GM19025 (cell line): Measurements from ENCODE around the gene AATF.
"Not testable (repeated sequence)": the region's sequence is repeated elsewhere in the genome, so short reads cannot be mapped to it uniquely, and the experiment has no call there.

Experiments used
- ATAC-seq: cut with Tn5 transposase; IDR thresholded peaks from one replicate; pipeline ENCODE4 v1.9.1; 2021; ENCODE audit warnings: mild to moderate bottlenecking, low read depth, moderate library complexity; ENCODE audit not compliant: unreplicated experiment

Gene AATF

DNA sequence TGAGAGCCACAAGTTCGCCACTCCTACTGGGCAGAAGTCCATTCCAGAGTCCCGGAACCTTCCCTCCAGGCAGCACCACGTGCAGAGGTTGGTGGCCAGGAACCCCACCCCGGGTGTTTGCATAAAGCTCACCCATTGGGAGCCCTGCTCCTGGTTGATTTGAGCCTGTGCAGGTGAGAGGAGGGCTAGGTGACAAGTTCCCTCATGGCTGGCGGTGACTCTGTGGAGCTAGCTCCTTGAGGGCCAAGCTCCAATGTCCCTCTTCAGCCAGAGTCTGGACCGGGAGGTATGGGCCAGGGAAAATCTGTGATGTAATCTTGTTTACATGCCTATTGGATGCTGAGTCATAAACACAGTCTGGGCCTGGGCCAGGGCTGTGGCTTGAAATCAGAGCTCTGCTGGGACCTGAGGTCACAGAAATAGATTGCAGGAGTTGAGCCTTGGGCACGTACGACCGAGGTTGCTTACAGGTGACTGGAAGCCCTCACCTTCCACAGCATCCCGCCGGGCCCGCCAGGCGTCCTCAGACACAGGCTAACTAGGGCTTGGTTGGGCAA is 118.9 kb downstream of the AATF start:
- no peak for ATAC-seq

- ATAC-seq: no peak
Observed at GRCh38 chr17:37068266-37068665, 119.5 kb downstream of the AATF start.

- ATAC-seq: no peak
Observed at GRCh38 chr17:37069087-37069486, 120.3 kb downstream of the AATF start.

DNA sequence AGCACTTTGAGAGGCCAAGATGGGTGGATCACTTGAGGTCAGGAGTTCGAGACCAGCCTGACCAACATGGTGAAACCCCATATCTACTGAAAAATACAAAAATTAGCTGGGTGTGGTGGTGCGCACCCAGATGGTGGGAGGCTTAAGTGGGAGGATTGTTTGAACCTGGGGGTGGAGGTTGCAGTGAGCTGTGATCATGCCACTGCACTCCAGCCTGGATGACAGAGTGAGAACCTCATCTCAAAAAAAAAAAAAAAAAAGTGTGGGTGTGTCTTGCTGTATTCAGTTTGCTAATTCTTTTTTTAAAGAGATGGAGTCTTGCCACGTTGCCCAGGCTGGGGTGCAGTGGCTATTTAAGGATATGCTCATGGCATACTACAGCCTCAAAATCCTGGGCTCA is 124.7 kb downstream of the AATF start:
- ATAC-seq: not testable (repeated sequence)

GRCh38 chr17:37079065-37079708 is 130.4 kb downstream of the AATF start:
- no peak for ATAC-seq

GRCh38 chr17:37079735-37080134 is 131.0 kb downstream of the AATF start:
- ATAC-seq: no peak

- no peak for ATAC-seq
Observed at GRCh38 chr17:37081287-37081686, 132.5 kb downstream of the AATF start.

GRCh38 chr17:37082311-37082860 is 133.6 kb downstream of the AATF start:
- ATAC-seq: no peak

GRCh38 chr17:37082985-37083384 is 134.2 kb downstream of the AATF start:
- no peak for ATAC-seq

- no peak for ATAC-seq
Observed at GRCh38 chr17:37083456-37083855, 134.7 kb downstream of the AATF start.

DNA sequence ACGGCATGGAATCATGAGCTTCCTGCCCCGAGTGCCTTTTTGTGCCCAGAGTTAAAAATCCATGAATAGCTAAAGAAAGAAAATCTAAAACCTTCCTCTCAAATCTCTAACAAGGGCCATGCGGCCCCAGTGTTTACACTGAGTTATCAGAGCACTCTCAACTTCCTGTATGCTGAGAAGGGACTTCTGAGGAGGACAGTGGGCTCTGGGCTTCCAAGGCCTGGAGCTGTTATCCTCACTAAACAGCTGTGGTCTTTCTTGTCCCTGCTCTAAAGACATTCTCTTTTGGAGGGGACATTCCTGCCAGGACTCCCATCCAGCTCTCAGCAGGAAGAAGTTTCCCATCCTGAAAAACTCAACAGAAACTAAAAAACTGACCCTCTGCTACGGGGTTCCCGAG is 135.6 kb downstream of the AATF start:
- ATAC-seq: no peak

GRCh38 chr17:37086334-37086733 is 137.6 kb downstream of the AATF start:
- no peak for ATAC-seq

GRCh38 chr17:37086948-37087347 is 138.2 kb downstream of the AATF start:
- no peak for ATAC-seq

GRCh38 chr17:37087683-37088082 is 138.9 kb downstream of the AATF start:
- ATAC-seq: no peak

DNA sequence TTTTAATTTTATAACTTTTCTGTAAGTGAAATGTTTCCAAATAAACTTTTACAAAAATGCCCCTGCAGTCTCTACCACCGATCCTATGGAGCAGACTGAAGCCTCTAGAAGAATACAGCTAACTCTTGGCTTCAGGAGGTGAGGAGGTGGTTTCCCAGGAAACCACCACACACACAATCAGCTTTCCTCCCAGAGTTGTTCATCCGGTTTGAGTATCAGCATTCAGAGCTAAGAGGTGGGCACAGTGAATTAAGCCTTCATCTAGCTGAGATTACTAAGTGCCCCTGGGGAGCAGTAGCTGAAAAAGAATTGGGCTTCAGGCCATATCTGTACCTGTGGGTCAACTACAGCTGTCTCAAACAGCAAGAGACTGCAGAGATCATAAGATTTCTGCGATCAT is 139.7 kb downstream of the AATF start:
- ATAC-seq: no peak

DNA sequence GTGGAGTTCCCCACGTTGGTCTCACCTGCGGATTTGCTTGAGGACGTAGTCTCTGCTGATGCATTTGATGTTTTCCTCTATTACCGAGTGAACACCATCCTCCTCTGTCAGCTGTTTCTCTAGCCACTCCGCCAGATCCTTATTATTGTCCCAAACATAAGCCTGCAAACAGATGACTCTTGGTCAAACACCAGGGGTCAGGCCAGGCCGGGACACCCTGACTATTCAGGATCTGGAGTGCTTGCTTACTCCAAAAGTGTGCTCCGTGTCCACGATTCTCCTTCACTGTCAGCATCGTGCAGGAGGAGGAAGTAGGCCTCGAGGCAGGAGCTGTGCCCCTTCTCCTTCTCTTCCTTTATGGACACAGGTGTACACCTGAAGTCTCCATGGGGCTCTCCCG is 140.2 kb downstream of the AATF start:
- no peak for ATAC-seq

GRCh38 chr17:37089956-37090355 is 141.2 kb downstream of the AATF start:
- no peak for ATAC-seq

- no peak for ATAC-seq
Observed at GRCh38 chr17:37090941-37091340, 142.2 kb downstream of the AATF start.

GRCh38 chr17:37092071-37092470 is 143.3 kb downstream of the AATF start:
- ATAC-seq: no peak

DNA sequence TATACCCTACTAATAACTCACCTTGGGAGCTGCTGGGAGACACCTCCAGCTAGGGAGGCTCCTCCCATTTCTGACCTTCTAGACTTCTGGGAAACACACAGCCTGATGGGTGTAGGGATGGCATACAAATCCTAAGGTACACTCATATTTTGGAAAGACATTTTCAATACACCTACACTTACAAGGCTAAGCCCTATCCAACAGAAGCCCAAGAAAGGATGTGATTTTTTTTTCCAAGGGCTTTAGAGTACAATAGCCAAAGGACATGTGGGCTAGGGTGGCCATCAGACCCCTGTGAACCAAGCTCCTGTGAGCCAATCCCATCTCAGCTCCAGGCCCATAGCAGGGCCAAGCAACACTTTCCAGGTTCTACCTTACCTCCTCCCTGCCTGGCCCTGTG is 143.9 kb downstream of the AATF start:
- no peak for ATAC-seq

GRCh38 chr17:37094391-37094790 is 145.6 kb downstream of the AATF start:
- ATAC-seq: no peak

GRCh38 chr17:37096071-37096470 is 147.3 kb downstream of the AATF start:
- ATAC-seq: no peak
